ENCODE data around the gene MAN1C1.

DNA sequence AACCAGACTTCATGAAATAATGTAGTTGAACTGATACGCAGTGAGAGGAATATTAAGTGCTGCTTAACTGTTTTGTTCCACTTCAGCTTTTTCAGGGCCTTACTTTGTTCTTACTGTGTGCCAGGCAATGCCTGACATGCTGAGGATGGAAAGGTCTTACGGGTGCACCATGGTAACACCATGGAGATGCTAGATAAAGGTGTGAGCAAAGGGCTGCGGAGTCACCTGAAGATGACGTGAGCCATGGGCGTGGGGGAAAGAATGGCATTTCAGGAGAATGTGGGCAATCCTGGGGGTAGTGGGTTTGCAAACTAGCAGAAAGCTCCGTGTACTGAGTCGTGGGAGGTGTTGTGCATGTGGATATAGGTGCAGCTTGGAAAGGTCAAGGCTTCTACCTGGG, 27.3 kb downstream of the MAN1C1 start:
- TF ChIP-seq, protein P1, sequence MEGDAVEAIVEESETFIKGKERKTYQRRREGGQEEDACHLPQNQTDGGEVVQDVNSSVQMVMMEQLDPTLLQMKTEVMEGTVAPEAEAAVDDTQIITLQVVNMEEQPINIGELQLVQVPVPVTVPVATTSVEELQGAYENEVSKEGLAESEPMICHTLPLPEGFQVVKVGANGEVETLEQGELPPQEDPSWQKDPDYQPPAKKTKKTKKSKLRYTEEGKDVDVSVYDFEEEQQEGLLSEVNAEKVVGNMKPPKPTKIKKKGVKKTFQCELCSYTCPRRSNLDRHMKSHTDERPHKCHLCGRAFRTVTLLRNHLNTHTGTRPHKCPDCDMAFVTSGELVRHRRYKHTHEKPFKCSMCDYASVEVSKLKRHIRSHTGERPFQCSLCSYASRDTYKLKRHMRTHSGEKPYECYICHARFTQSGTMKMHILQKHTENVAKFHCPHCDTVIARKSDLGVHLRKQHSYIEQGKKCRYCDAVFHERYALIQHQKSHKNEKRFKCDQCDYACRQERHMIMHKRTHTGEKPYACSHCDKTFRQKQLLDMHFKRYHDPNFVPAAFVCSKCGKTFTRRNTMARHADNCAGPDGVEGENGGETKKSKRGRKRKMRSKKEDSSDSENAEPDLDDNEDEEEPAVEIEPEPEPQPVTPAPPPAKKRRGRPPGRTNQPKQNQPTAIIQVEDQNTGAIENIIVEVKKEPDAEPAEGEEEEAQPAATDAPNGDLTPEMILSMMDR (IDR thresholded peaks at IDR 0.05): no peak
- no peak for TF ChIP-seq EZH2 (IDR thresholded peaks at IDR 0.05; ENCODE audit: borderline replicate concordance, insufficient read depth, low read depth, low read length, poor library complexity, severe bottlenecking)
